ENCODE results near the gene GRK7.

Gene GRK7

DNA sequence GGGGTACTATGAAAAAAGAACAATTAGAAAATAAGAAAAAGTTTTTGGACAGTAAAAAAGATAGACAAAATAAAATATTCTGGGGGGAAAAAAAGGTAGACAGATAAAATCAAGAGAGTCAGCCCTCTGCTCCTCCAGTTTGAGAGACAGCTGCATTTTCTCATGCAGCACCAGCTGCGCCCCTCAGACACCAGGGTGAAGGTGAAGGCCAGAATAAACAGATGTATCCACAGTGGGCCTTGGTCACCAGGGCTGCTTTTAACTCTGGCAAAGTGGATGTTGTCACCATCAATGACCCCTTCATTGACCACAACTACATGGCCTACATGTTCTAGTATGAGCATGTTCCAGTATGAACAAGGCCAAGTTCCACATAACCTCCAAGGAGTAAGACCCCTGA lies 39.0 kb upstream of the GRK7 start:
- no peak for TF ChIP-seq MYC (IDR thresholded peaks at IDR 0.05; ENCODE audit: low read depth, low read length)
- TF ChIP-seq, protein P1, sequence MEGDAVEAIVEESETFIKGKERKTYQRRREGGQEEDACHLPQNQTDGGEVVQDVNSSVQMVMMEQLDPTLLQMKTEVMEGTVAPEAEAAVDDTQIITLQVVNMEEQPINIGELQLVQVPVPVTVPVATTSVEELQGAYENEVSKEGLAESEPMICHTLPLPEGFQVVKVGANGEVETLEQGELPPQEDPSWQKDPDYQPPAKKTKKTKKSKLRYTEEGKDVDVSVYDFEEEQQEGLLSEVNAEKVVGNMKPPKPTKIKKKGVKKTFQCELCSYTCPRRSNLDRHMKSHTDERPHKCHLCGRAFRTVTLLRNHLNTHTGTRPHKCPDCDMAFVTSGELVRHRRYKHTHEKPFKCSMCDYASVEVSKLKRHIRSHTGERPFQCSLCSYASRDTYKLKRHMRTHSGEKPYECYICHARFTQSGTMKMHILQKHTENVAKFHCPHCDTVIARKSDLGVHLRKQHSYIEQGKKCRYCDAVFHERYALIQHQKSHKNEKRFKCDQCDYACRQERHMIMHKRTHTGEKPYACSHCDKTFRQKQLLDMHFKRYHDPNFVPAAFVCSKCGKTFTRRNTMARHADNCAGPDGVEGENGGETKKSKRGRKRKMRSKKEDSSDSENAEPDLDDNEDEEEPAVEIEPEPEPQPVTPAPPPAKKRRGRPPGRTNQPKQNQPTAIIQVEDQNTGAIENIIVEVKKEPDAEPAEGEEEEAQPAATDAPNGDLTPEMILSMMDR (IDR thresholded peaks at IDR 0.05; ENCODE audit: low read depth, low read length), result no peak
- TF ChIP-seq, protein P2, sequence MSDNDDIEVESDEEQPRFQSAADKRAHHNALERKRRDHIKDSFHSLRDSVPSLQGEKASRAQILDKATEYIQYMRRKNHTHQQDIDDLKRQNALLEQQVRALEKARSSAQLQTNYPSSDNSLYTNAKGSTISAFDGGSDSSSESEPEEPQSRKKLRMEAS (IDR thresholded peaks at IDR 0.05; ENCODE audit: low read depth, low read length), result no peak
- no peak for TF ChIP-seq POLR2A (IDR thresholded peaks at IDR 0.05; ENCODE audit: extremely low read depth, insufficient read length)
- DNase-seq (ENCODE audit: low read depth), result no peak
- H3K4me3 ChIP-seq (ENCODE audit: low read depth, low read length), result no peak overlapping the region

DNA sequence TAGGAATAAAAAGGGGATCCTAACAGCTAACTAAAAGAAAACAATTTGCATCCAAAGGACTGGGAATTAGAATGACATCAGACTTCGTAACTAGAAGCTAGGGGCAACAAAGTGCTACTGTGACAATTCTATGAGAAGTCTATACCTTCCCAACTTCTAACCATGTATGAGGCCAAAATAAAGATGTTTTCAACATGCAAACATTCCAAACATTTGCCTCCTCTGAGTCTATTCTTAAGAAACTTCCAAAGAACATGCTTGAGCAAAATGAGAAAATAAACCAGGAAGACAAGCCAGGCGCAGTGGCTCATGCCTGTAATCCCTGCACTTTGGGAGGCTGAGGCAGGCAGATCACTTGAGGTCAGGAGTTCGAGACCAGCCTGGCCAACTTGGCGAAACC lies 38.2 kb upstream of the GRK7 start:
- no peak overlapping the region for H3K4me3 ChIP-seq (ENCODE audit: low read depth, low read length)
- DNase-seq (ENCODE audit: low read depth), result no peak
- TF ChIP-seq, protein P1 (IDR thresholded peaks at IDR 0.05; ENCODE audit: low read depth, low read length), result no peak
- TF ChIP-seq POLR2A (IDR thresholded peaks at IDR 0.05; ENCODE audit: extremely low read depth, insufficient read length), result no peak
- TF ChIP-seq, protein P2 (IDR thresholded peaks at IDR 0.05; ENCODE audit: low read depth, low read length), result no peak

DNA sequence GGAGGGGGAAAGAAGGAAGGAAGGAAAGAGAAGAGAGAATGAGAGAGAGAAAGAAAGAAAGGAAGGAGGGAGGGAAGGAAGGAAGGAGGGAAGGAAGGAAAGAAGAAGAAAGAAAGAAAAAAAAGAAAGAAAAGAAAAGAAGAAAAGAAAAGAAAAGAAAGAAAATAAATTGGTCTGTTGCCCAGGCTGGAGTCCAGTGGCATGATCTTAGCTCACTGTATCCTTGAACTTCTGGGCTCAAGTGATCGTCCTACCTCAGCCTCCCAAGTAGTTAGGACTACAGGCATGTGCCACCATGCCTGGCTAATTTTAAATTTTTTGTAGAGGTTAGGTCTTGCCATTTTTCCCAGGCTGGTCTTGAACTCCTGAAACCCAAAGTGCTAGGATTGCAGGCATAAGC lies 36.7 kb upstream of the GRK7 start:
- H3K4me3 ChIP-seq (ENCODE audit: low read depth, low read length), result no peak overlapping the region
- DNase-seq (ENCODE audit: low read depth), result no peak
- TF ChIP-seq MYC (IDR thresholded peaks at IDR 0.05; ENCODE audit: low read depth, low read length) (no peak), POLR2A (IDR thresholded peaks at IDR 0.05; ENCODE audit: extremely low read depth, insufficient read length) (no peak)
- TF ChIP-seq, protein P2 (IDR thresholded peaks at IDR 0.05; ENCODE audit: low read depth, low read length), result no peak
- TF ChIP-seq, protein P1 (IDR thresholded peaks at IDR 0.05; ENCODE audit: low read depth, low read length), result no peak

DNA sequence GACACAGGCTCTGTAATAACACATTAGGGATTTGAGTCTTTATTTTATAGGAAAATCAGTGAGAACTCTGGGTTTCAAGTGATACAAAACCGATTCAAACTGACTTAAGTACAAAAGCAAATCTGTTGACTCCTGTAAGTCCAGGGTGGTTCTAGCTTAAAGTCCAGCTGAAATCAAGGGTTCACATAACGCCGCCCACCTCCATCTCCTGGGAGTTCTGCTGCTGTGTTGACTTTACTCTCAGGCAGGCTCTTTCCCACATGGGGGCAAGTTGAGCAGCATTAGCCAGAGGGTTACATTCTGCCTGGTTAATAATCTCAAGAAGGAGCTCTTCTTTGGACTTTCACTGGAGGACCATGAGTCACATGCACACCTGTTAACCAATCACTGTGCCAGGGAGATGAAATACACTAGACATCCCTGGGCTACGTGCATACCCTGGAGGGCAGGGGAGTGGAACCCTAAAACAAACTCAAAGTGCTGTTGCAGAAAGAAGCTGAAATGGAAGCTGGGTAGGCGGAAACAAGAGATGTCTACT lies 34.8 kb upstream of the GRK7 start:
- no peak for DNase-seq (ENCODE audit: low read depth)
- H3K4me3 ChIP-seq (ENCODE audit: low read depth, low read length), result no peak overlapping the region
- TF ChIP-seq, protein P2 (IDR thresholded peaks at IDR 0.05; ENCODE audit: low read depth, low read length), result no peak
- TF ChIP-seq POLR2A (IDR thresholded peaks at IDR 0.05; ENCODE audit: extremely low read depth, insufficient read length), result no peak
- no peak for TF ChIP-seq MYC (IDR thresholded peaks at IDR 0.05; ENCODE audit: low read depth, low read length)
- TF ChIP-seq, protein P1 (IDR thresholded peaks at IDR 0.05; ENCODE audit: low read depth, low read length), result no peak

DNA sequence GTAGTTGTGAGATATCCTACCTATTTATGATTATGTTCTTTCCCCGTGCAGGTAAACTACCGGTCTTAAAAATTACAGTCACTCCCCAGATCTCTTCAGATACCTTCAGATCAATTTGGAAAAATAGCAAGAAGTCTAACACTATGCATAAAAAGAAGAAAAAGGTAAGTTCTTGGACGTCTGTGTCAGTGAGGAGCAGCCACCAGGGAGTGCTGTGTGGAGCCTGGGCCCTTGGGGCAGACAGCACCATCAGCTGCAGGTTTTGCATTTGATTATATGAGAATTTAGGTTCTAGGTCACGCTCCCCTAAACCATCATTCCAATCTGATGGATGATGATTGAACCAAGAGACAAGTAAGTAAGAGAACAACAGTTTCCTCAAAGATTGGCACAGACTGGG lies 34.0 kb upstream of the GRK7 start:
- TF ChIP-seq, protein P1 (IDR thresholded peaks at IDR 0.05; ENCODE audit: low read depth, low read length), result no peak
- no peak for TF ChIP-seq MYC (IDR thresholded peaks at IDR 0.05; ENCODE audit: low read depth, low read length)
- TF ChIP-seq, protein P2 (IDR thresholded peaks at IDR 0.05; ENCODE audit: low read depth, low read length), result no peak
- no peak for TF ChIP-seq POLR2A (IDR thresholded peaks at IDR 0.05; ENCODE audit: extremely low read depth, insufficient read length)
- no peak for DNase-seq (ENCODE audit: low read depth)
- H3K4me3 ChIP-seq (ENCODE audit: low read depth, low read length), result no peak overlapping the region
